Neural cell (in vitro differentiated cells): ENCODE results near the gene SECISBP2.

Experiments
- CTCF ChIP-seq: fragments of 450-650 bp; IDR thresholded peaks from 2 replicates; pipeline ENCODE4 v1.5.1; 2014; ENCODE audit warnings: antibody characterized with exemption, mild to moderate bottlenecking, moderate library complexity; ENCODE audit not compliant: poor library complexity, severe bottlenecking
- EP300 ChIP-seq: fragments of 450-650 bp; conservative IDR thresholded peaks from 2 replicates; pipeline ENCODE4 v1.6.1; 2014; ENCODE audit warnings: antibody characterized with exemption, mild to moderate bottlenecking, moderate library complexity; ENCODE audit not compliant: poor library complexity, severe bottlenecking
- EZH2 ChIP-seq: fragments of 200-600, 300-800 bp; shearing (Covaris generic), sonication (generic); IDR thresholded peaks from 2 replicates; pipeline ENCODE4 v1.6.1; 2014; ENCODE audit warnings: antibody characterized with exemption, low read length, borderline replicate concordance, mild to moderate bottlenecking; ENCODE audit not compliant: insufficient read depth, poor library complexity, severe bottlenecking
- MXI1 ChIP-seq: fragments of 450-650 bp; conservative IDR thresholded peaks from 2 replicates; pipeline ENCODE4 v1.6.1; 2014; ENCODE audit warnings: antibody characterized with exemption, mild to moderate bottlenecking; ENCODE audit not compliant: poor library complexity, severe bottlenecking
- POLR2AphosphoS5 ChIP-seq: IDR thresholded peaks from 2 replicates; pipeline ENCODE4 v1.6.1; 2012
- RAD21 ChIP-seq: fragments of 450-650 bp; conservative IDR thresholded peaks from 2 replicates; pipeline ENCODE4 v1.6.1; 2014; ENCODE audit warnings: antibody characterized with exemption, mild to moderate bottlenecking, moderate library complexity
- TAF1 ChIP-seq: IDR thresholded peaks from 2 replicates; pipeline ENCODE4 v1.6.1; 2012; ENCODE audit warnings: low read depth
- TF ChIP-seq, protein P1 (sequence below): IDR thresholded peaks from 2 replicates; pipeline ENCODE4 v1.6.1; 2012; ENCODE audit warnings: borderline replicate concordance

GRCh38 chr9:89387197-89387849 is 69.0 kb downstream of the SECISBP2 start:
- no peak for TF ChIP-seq EP300
- no peak for TF ChIP-seq CTCF
- no peak for TF ChIP-seq EZH2
- TF ChIP-seq TAF1 = no peak
- TF ChIP-seq MXI1 = no peak
- no peak for TF ChIP-seq POLR2AphosphoS5
- TF ChIP-seq, protein P1, sequence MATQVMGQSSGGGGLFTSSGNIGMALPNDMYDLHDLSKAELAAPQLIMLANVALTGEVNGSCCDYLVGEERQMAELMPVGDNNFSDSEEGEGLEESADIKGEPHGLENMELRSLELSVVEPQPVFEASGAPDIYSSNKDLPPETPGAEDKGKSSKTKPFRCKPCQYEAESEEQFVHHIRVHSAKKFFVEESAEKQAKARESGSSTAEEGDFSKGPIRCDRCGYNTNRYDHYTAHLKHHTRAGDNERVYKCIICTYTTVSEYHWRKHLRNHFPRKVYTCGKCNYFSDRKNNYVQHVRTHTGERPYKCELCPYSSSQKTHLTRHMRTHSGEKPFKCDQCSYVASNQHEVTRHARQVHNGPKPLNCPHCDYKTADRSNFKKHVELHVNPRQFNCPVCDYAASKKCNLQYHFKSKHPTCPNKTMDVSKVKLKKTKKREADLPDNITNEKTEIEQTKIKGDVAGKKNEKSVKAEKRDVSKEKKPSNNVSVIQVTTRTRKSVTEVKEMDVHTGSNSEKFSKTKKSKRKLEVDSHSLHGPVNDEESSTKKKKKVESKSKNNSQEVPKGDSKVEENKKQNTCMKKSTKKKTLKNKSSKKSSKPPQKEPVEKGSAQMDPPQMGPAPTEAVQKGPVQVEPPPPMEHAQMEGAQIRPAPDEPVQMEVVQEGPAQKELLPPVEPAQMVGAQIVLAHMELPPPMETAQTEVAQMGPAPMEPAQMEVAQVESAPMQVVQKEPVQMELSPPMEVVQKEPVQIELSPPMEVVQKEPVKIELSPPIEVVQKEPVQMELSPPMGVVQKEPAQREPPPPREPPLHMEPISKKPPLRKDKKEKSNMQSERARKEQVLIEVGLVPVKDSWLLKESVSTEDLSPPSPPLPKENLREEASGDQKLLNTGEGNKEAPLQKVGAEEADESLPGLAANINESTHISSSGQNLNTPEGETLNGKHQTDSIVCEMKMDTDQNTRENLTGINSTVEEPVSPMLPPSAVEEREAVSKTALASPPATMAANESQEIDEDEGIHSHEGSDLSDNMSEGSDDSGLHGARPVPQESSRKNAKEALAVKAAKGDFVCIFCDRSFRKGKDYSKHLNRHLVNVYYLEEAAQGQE = no peak
- no peak for TF ChIP-seq RAD21
